H1 (cell line): ENCODE measurements around the gene UTP20. TPM values are rescaled to one million over a fixed set of nuclear protein-coding genes. Genes with fewer than 3 reads are reported as not detected.

Source experiments
- CHD7 ChIP-seq: fragments of 300-600 bp; sonication (generic); IDR thresholded peaks from 2 replicates; pipeline ENCODE4 v1.7.1; 2012; ENCODE audit warnings: low read length, moderate library complexity, mild to moderate bottlenecking, inconsistent platforms; ENCODE audit not compliant: insufficient replicate concordance
- SIN3A ChIP-seq, 2 experiments: IDR thresholded peaks in 1 of 2; conservative IDR thresholded peaks in 1 of 2; 2 replicates each; pipeline ENCODE4 v1.6.1; 2011 to 2012; ENCODE audit warnings: low read length in 2 of 2, improper control_type of control experiment in 1 of 2, low read depth in 1 of 2, mild to moderate bottlenecking in 1 of 2
- polyA plus RNA-seq, 7 experiments: library from polyadenylated mRNA; depleted of rRNA in 3 of 7; stranded (reverse) in 5 of 7; unstranded in 2 of 7; fragments of >200 nt in 5 of 7; fragments of 200-250 nt in 2 of 7; gene quantifications; 1 replicate in 5 of 7; 2 replicates in 1 of 7; 4 replicates in 1 of 7; pipeline versions ENCODE4 v1.2.1 to v1.2.3, GENCODE V29; 2011 to 2013; ENCODE audit warnings: missing spikeins in 2 of 7, mixed read lengths in 2 of 7
- total RNA-seq: library from RNA; stranded (reverse); fragmentation: NEBNext Ultra II Directional; extraction: Animal tissue kit (Norgen Biotek cat#: 25700); gene quantifications from 2 replicates; pipeline ENCODE4 v1.2.1, GENCODE V29; 2021

Gene UTP20
- total and polyA plus RNA-seq, 2 of the 8 experiments (the other 6 are each of a cell fraction or from before 2014, with no cell fraction given) = 8.5 to 48.4 TPM

DNA sequence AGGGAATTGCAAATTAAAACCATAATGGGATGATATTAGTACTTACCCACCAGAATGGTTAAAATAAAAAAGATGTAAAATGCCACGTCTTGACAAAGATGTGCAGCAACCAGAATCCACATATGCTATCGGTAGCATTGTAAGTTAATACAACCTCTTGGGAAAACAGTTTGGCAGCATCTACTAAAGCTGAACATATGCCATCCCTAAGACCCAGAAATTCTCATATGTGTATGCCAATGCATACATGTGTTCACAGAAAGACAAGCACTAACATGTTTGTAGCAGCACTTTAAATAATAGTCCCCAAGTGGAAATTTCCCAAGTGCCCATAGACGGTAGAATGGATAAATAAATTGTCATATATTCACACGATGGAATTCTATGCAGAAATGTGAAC is 41.6 kb upstream of the UTP20 start (continued):
- TF ChIP-seq CHD7 (no peak), SIN3A (conservative IDR thresholded peaks at IDR 0.05 in 1 of 2, IDR thresholded peaks at IDR 0.05 in 1 of 2; ENCODE audit: low read depth in 1 of 2, low read length in 2 of 2) (no peak)
